Neural cell (in vitro differentiated cells): ENCODE results near the gene PAPSS2. TPM values are rescaled to one million over a fixed set of nuclear protein-coding genes. Genes with fewer than 3 reads are reported as not detected.

Source experiments
- H2AFZ ChIP-seq: fragments of 200-600, 300-800 bp; sonication (generic), shearing (Covaris generic); 2 replicates; pipeline ENCODE4 v1.6.0; 2014; ENCODE audit warnings: low read depth, mild to moderate bottlenecking, antibody characterized with exemption, low read length, moderate library complexity
- H3F3A ChIP-seq: fragments of 200-600 bp; shearing (Covaris generic); 2 replicates; pipeline ENCODE4 v1.6.1; 2016; ENCODE audit warnings: mild to moderate bottlenecking, moderate library complexity, mixed read lengths, antibody characterized with exemption, low read length; ENCODE audit not compliant: insufficient read depth, poor library complexity, severe bottlenecking
- H3K27ac ChIP-seq: fragments of 200-600, 300-800 bp; sonication (generic), shearing (Covaris generic); 2 replicates; pipeline ENCODE4 v1.5.1; 2014; ENCODE audit warnings: mild to moderate bottlenecking, low read length, moderate library complexity
- H3K27me3 ChIP-seq: fragments of 300-800, 200-600 bp; sonication (generic), shearing (Covaris generic); 2 replicates; pipeline ENCODE4 v1.6.0; 2014; ENCODE audit warnings: mild to moderate bottlenecking, low read depth, low read length, moderate library complexity; ENCODE audit not compliant: insufficient read depth
- H3K36me3 ChIP-seq: fragments of 300-800, 200-600 bp; sonication (generic), shearing (Covaris generic); 2 replicates; pipeline ENCODE4 v1.5.1; 2014; ENCODE audit warnings: mild to moderate bottlenecking, antibody characterized with exemption, low read length, moderate library complexity; ENCODE audit not compliant: insufficient read depth
- H3K4me2 ChIP-seq: fragments of 300-800, 200-600 bp; sonication (generic), shearing (Covaris generic); 2 replicates; pipeline ENCODE4 v1.6.0; 2014; ENCODE audit warnings: mild to moderate bottlenecking, low read length
- H3K4me3 ChIP-seq: fragments of 300-800, 200-600 bp; sonication (generic), shearing (Covaris generic); 2 replicates; pipeline ENCODE4 v1.5.1; 2014; ENCODE audit warnings: mild to moderate bottlenecking, low read length, moderate library complexity
- H3K79me2 ChIP-seq: fragments of 200-600 bp; shearing (Covaris generic); replicated peaks from 2 replicates; pipeline ENCODE4 v1.6.0; 2014; ENCODE audit warnings: mild to moderate bottlenecking, low read length, moderate library complexity; ENCODE audit not compliant: insufficient read depth
- H3K9ac ChIP-seq: fragments of 300-800, 200-600 bp; sonication (generic), shearing (Covaris generic); 2 replicates; pipeline ENCODE4 v1.6.1; 2016; ENCODE audit warnings: mild to moderate bottlenecking, low read length, mixed read lengths
- H3K9me2 ChIP-seq: fragments of 200-600 bp; shearing (Covaris generic); 2 replicates; pipeline ENCODE4 v1.6.1; 2016; ENCODE audit warnings: mild to moderate bottlenecking, low read length, mixed read lengths; ENCODE audit not compliant: insufficient read depth
- H3K9me3 ChIP-seq: fragments of 200-600, 300-800 bp; sonication (generic), shearing (Covaris generic); 2 replicates; pipeline ENCODE4 v1.6.1; 2016; ENCODE audit warnings: mild to moderate bottlenecking, mixed run types, low read length, moderate library complexity, mixed read lengths
- H4K20me1 ChIP-seq: fragments of 200-600 bp; shearing (Covaris generic); 2 replicates; pipeline ENCODE4 v1.6.1; 2016; ENCODE audit warnings: mild to moderate bottlenecking, mixed run types; ENCODE audit not compliant: insufficient read depth
- CTCF ChIP-seq: fragments of 450-650 bp; IDR thresholded peaks from 2 replicates; pipeline ENCODE4 v1.5.1; 2014; ENCODE audit warnings: antibody characterized with exemption, mild to moderate bottlenecking, moderate library complexity; ENCODE audit not compliant: poor library complexity, severe bottlenecking
- EP300 ChIP-seq: fragments of 450-650 bp; conservative IDR thresholded peaks from 2 replicates; pipeline ENCODE4 v1.6.1; 2014; ENCODE audit warnings: antibody characterized with exemption, mild to moderate bottlenecking, moderate library complexity; ENCODE audit not compliant: poor library complexity, severe bottlenecking
- EZH2 ChIP-seq: fragments of 200-600, 300-800 bp; shearing (Covaris generic), sonication (generic); IDR thresholded peaks from 2 replicates; pipeline ENCODE4 v1.6.1; 2014; ENCODE audit warnings: antibody characterized with exemption, low read length, borderline replicate concordance, mild to moderate bottlenecking; ENCODE audit not compliant: insufficient read depth, poor library complexity, severe bottlenecking
- MXI1 ChIP-seq: fragments of 450-650 bp; conservative IDR thresholded peaks from 2 replicates; pipeline ENCODE4 v1.6.1; 2014; ENCODE audit warnings: antibody characterized with exemption, mild to moderate bottlenecking; ENCODE audit not compliant: poor library complexity, severe bottlenecking
- POLR2AphosphoS5 ChIP-seq: IDR thresholded peaks from 2 replicates; pipeline ENCODE4 v1.6.1; 2012
- RAD21 ChIP-seq: fragments of 450-650 bp; conservative IDR thresholded peaks from 2 replicates; pipeline ENCODE4 v1.6.1; 2014; ENCODE audit warnings: antibody characterized with exemption, mild to moderate bottlenecking, moderate library complexity
- SMC3 ChIP-seq: fragments of 450-650 bp; conservative IDR thresholded peaks from 2 replicates; pipeline ENCODE4 v1.6.1; 2014; ENCODE audit warnings: antibody characterized with exemption, mild to moderate bottlenecking, moderate library complexity; ENCODE audit not compliant: poor library complexity
- polyA plus RNA-seq: library from polyadenylated mRNA; depleted of rRNA; stranded (reverse); fragments of >200 nt; gene quantifications from 2 replicates; pipeline ENCODE4 v1.2.3, GENCODE V29; 2014
- TF ChIP-seq, protein P1 (sequence below): IDR thresholded peaks from 2 replicates; pipeline ENCODE4 v1.6.1; 2012; ENCODE audit warnings: borderline replicate concordance

PAPSS2 gene
- polyA plus RNA-seq, 1 donor from 2014 or later = 0.24 TPM

GRCh38 chr10:87705339-87705738 lies 45.7 kb downstream of the PAPSS2 start:
- Histone ChIP-seq H3K79me2 (no peaks in the 10 kb centered on the region), H3K27ac (no peak overlapping the region), H3K27me3 (no peaks in the 10 kb centered on the region), H3K36me3 (no peaks in the 10 kb centered on the region), H4K20me1 (no peaks in the 10 kb centered on the region), H3K9me3 (no peaks in the 10 kb centered on the region), H3K9me2 (no peaks in the 10 kb centered on the region), H3F3A (no peaks in the 10 kb centered on the region), H2AFZ (no peak overlapping the region), H3K9ac (no peak overlapping the region), H3K4me2 (no peak overlapping the region), H3K4me3 (no peak overlapping the region)
- TF ChIP-seq MXI1 (no peak), EP300 (no peak), EZH2 (no peak)

- Histone ChIP-seq H3K4me2 (no peak overlapping the region), H3K9me3 (no peaks in the 10 kb centered on the region), H3K79me2 (no peaks in the 10 kb centered on the region), H3K9me2 (no peaks in the 10 kb centered on the region), H3K9ac (no peak overlapping the region), H3K27me3 (no peaks in the 10 kb centered on the region), H3K27ac (no peak overlapping the region), H3K36me3 (no peaks in the 10 kb centered on the region), H4K20me1 (no peaks in the 10 kb centered on the region), H2AFZ (no peak overlapping the region), H3K4me3 (no peak overlapping the region), H3F3A (no peaks in the 10 kb centered on the region)
- TF ChIP-seq CTCF (no peak), SMC3 (no peak), POLR2AphosphoS5 (no peak), MXI1 (no peak)
Measured at GRCh38 chr10:87706731-87707130, 47.1 kb downstream of the PAPSS2 start.

- Histone ChIP-seq H3K9me3 (no peaks in the 10 kb centered on the region), H3K4me2 (no peak overlapping the region), H4K20me1 (no peaks in the 10 kb centered on the region), H3K9ac (no peak overlapping the region), H2AFZ (no peak overlapping the region), H3K36me3 (no peaks in the 10 kb centered on the region), H3K9me2 (no peaks in the 10 kb centered on the region), H3K27me3 (no peaks in the 10 kb centered on the region), H3K4me3 (no peak overlapping the region), H3K27ac (no peak overlapping the region), H3K79me2 (no peaks in the 10 kb centered on the region), H3F3A (no peaks in the 10 kb centered on the region)
- TF ChIP-seq MXI1 (no peak), EP300 (no peak), RAD21 (no peak), POLR2AphosphoS5 (no peak), CTCF (no peak)
- TF ChIP-seq, protein P1, sequence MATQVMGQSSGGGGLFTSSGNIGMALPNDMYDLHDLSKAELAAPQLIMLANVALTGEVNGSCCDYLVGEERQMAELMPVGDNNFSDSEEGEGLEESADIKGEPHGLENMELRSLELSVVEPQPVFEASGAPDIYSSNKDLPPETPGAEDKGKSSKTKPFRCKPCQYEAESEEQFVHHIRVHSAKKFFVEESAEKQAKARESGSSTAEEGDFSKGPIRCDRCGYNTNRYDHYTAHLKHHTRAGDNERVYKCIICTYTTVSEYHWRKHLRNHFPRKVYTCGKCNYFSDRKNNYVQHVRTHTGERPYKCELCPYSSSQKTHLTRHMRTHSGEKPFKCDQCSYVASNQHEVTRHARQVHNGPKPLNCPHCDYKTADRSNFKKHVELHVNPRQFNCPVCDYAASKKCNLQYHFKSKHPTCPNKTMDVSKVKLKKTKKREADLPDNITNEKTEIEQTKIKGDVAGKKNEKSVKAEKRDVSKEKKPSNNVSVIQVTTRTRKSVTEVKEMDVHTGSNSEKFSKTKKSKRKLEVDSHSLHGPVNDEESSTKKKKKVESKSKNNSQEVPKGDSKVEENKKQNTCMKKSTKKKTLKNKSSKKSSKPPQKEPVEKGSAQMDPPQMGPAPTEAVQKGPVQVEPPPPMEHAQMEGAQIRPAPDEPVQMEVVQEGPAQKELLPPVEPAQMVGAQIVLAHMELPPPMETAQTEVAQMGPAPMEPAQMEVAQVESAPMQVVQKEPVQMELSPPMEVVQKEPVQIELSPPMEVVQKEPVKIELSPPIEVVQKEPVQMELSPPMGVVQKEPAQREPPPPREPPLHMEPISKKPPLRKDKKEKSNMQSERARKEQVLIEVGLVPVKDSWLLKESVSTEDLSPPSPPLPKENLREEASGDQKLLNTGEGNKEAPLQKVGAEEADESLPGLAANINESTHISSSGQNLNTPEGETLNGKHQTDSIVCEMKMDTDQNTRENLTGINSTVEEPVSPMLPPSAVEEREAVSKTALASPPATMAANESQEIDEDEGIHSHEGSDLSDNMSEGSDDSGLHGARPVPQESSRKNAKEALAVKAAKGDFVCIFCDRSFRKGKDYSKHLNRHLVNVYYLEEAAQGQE = no peak
Measured at GRCh38 chr10:87707254-87707653, 47.6 kb downstream of the PAPSS2 start.
